ENCODE measurements around the gene AGAP3.

Gene AGAP3

DNA sequence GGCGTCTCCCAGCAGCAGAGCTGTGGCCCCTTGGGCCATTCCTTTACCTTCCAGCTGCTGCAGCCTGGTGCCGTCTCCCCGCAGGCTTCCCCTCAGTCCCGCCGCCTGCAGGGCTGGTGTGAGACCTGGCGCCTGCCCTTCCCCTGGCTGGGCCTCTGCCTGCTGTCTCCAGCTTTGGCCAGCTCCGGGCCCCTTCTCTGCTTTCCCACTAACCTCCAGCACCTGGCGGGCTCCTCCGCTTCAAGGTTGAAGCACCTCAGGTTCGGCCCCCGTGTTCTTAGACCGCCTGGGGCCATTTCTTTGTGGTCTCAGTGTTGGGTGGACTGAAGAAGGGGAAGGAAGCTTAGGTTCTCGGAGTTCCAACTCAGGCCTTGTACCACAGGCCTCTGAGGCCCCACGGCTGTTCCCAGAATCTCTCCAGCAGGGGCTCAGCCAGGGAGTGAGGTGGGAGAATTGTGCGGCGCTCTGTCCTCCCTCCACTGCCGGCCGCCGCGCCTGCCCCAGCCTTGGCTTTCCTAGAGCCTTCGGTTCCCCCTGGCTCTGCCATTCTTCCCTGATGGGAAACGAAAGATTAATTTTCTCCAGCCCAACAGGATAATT, 50.9 kb downstream of the AGAP3 start:
- DNase-seq (ENCODE audit: low read depth), result no peak

DNA sequence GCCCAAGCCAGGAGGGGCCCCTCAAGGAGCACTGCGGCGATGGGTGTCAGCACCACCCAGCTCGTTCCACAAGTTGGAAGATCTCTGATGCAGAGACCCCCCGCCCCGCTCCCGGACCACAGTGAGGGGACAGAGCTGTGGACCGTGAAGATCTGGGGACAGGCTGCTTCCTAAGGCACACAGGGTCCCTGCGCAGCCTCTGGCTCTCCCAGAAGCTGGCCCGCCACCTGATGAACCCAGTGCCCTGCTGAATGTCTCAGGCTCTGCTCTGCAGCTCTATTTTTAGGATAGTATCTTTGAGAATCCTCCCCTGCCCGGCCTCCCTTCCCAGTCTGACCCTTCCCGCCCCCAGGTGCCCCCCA, 51.5 kb downstream of the AGAP3 start:
- no peak for DNase-seq (ENCODE audit: low read depth)

- DNase-seq (ENCODE audit: low read depth), result no peak
These were observed 52.0 kb downstream of the AGAP3 start for GRCh38 chr7:151138153-151138851.

- DNase-seq (ENCODE audit: low read depth), result no peak
These were observed 53.0 kb downstream of the AGAP3 start for GRCh38 chr7:151139071-151139790.

- no peak for DNase-seq (ENCODE audit: low read depth)
These were observed 53.5 kb downstream of the AGAP3 start for GRCh38 chr7:151139791-151140190.

GRCh38 chr7:151140826-151141225, 54.6 kb downstream of the AGAP3 start:
- DNase-seq (ENCODE audit: low read depth), result no peak

DNA sequence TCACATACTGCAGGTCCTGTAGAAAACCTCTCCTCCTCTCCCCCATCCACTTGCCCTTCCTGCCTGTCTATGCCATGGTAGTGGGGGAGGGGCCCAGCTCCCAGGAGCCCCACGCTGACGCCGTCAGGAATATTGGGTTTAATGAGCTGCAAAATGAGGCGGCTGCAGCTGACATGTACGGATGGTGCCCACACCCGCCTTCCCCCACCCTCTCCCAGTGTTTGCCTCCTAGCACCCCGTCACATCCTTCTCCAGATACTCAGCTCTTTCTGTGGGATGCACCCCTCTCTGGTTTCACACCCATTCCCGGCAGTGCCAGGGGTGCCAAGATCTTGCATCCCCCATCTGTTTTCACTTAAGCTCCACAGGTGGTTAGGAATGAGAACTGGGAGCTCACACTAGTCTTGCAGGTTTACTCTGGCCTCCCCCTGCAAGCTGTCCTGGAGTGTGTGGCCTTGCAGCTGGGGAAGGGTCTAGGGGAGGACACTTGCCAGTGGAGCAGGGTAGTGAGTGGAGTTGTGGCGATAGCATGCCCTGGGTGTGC, 55.1 kb downstream of the AGAP3 start:
- no peak for DNase-seq (ENCODE audit: low read depth)

- DNase-seq (ENCODE audit: low read depth), result no peak
These were observed 55.8 kb downstream of the AGAP3 start for GRCh38 chr7:151141855-151142685.

- no peak for DNase-seq (ENCODE audit: low read depth)
These were observed 56.4 kb downstream of the AGAP3 start for GRCh38 chr7:151142686-151143040.

DNA sequence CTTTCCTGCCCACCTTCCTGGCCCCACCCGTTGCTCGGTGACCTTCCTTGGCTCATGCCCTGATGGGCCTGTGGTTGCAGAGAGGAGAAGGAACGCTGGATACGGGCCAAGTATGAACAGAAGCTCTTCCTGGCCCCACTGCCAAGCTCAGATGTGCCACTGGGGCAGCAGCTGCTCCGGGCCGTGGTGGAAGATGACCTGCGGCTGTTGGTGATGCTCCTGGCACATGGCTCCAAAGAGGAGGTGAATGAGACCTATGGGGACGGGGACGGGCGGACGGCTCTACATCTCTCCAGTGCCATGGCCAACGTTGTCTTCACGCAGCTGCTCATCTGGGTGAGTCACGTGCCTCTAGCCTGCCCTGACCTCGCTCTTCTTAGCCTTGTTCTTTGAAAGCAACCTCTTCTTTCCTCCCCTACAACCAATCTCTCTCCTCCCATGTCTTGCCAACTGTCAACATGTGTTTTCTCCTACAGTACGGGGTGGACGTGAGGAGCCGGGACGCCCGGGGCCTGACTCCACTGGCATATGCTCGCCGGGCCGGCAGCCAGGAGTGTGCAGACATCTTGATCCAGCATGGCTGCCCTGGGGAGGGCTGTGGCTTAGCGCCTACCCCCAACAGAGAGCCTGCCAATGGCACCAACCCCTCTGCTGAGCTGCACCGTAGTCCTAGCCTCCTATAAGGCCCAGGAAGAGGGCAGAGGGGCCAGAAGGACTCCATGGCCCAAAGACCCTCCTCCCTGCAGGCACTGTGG, 57.2 kb downstream of the AGAP3 start:
- no peak for DNase-seq (ENCODE audit: low read depth)

GRCh38 chr7:151144387-151144786, 58.1 kb downstream of the AGAP3 start:
- no peak for DNase-seq (ENCODE audit: low read depth)

GRCh38 chr7:151146761-151147160, 60.5 kb downstream of the AGAP3 start:
- no peak for DNase-seq (ENCODE audit: low read depth)

GRCh38 chr7:151148319-151149259, 62.3 kb downstream of the AGAP3 start:
- DNase-seq (ENCODE audit: low read depth), result no peak

GRCh38 chr7:151150388-151150787, 64.1 kb downstream of the AGAP3 start:
- DNase-seq (ENCODE audit: low read depth), result no peak

DNA sequence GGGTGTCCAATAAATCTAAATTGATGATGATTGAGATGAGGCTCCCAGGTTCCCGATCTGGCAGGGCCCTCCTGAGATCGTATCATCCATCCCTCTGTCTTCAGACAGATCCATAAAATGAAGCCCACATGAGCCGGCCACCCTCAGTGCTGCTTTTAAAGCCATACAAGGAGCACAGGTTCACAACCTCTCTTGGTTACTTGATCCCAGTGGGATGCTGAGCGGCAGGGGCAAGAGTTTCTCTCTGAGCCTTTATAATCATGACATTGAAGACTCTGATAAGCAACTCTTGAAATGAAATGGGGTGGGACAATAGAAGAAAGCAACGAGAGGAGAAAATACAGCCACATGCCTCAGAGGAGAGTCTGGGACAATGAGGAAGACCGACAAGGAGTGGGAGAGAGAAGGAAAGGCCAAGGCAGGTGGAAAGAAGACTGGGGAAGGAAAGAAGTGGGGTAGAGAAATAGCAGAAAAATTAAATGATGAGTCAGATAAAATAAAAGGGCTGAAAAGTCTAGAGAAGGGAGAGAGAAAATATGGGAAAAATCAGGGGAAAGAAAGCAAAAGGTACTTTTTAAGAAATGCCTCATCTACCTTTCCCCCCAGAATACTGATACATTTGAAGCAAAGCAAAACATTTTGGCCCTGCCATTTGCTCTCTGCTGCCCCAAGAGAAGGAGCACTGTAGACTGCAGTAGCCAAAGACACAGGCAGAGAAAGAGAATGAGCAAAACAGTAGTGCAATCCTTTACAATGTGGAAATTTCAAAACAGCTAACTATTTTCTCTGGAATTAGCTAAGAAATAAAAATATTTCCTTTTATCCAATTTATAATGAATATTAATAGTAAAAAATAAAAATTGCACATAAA, 66.6 kb downstream of the AGAP3 start:
- no peak for DNase-seq (ENCODE audit: low read depth)

DNA sequence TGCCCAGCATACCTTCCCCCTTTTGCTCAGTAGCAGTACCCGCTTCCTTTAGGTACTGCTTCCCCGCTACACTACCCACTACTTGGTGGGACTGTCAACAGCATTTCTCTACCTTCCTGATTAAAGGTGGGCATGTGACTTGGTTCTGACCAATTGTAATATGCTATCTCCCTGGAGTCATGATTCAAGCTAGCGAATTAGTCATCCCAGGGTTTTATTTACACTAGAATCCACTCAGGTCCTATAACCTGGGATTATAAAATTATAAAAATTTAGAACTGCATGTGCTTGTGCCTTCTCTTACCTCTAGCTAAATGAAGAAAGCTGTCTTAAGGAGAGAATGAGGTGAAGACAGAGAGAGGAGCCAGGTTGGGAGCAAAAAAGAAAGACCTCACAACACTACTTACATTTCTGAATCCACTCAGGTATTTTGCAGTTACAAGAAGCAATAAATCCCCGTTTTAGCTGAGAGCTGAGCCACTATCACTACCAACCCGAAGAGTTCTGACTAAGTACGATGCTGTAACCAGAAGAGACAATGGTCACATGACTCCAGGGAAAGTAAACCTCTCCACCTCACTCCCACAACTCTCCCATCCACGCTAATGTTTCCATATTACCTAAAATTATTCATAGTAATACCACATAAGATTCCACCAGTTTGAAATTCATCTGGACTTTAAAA, 71.5 kb downstream of the AGAP3 start:
- no peak for DNase-seq (ENCODE audit: low read depth)

GRCh38 chr7:151161757-151162156, 75.5 kb downstream of the AGAP3 start:
- no peak for DNase-seq (ENCODE audit: low read depth)

GRCh38 chr7:151166629-151167196, 80.4 kb downstream of the AGAP3 start:
- no peak for DNase-seq (ENCODE audit: low read depth)

All from stimulated activated CD8-positive, alpha-beta memory T cell treated with anti-CD3 and anti-CD28 coated beads, Interleukin-12 subunit alpha, Interleukin-12 subunit beta, amount 100 ng/mL, for 1 hour (primary cell).